Panc1 (cell line): ENCODE data around the gene ARL10.

ENCODE experiments used
- POLR2AphosphoS5 ChIP-seq: IDR thresholded peaks from 2 replicates; pipeline ENCODE4 v1.6.1; 2012; ENCODE audit warnings: mild to moderate bottlenecking, low read depth, low read length, moderate library complexity
- SIN3A ChIP-seq: IDR thresholded peaks from 2 replicates; pipeline ENCODE4 v1.6.1; 2012; ENCODE audit warnings: low read depth, mild to moderate bottlenecking, low read length, moderate library complexity, borderline replicate concordance; ENCODE audit not compliant: insufficient read depth
- TCF7L2 ChIP-seq: IDR thresholded peaks from 2 replicates; pipeline ENCODE4 v1.6.1; 2011; ENCODE audit warnings: mild to moderate bottlenecking, low read depth, low read length, inconsistent platforms
- TF ChIP-seq, protein P1 (sequence below): fragments of 450-650 bp; IDR thresholded peaks from 2 replicates; pipeline ENCODE4 v1.5.1; 2017; ENCODE audit warnings: mild to moderate bottlenecking
- TF ChIP-seq, protein P2 (sequence below), 2 experiments: IDR thresholded peaks; 2 replicates each; pipeline ENCODE4 v1.6.1; 2011 to 2012; ENCODE audit warnings: low read depth in 2 of 2, control low read depth in 1 of 2, low read length in 1 of 2, mild to moderate bottlenecking in 1 of 2, moderate library complexity in 1 of 2; ENCODE audit not compliant: insufficient read depth in 1 of 2

DNA sequence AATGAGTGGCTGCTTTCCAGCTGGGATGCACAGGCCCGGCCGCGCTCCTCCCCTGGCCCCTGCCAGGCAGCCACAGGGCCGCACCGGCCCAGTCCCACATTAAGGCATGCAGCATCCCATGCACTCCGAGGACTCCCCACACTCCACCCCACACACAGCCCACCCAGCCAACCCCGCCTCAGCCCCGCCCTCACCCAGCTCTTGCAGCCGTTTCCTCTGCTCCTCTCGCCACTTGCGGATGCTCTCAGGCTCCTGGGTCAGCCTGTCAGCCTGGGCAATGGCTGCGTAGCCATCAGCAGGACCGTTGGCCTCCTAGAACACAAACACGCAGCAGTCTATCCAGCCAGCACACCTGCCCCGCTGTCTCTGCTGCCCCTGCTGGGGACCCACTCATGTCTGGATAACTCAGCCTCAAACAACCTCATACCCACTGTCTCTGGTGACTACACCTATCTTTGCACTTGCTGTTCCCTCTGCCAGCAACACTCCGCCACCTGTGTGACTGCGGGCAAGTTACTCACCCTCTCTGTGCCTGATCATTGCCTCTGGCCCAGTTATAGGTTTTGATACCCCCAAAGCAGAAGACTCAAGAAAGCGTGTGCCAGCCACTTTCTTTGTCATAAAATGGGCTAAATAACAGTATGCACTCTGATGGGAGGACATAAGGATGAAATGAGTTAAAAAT lies 32.6 kb downstream of the ARL10 start:
- TF ChIP-seq, protein P1, sequence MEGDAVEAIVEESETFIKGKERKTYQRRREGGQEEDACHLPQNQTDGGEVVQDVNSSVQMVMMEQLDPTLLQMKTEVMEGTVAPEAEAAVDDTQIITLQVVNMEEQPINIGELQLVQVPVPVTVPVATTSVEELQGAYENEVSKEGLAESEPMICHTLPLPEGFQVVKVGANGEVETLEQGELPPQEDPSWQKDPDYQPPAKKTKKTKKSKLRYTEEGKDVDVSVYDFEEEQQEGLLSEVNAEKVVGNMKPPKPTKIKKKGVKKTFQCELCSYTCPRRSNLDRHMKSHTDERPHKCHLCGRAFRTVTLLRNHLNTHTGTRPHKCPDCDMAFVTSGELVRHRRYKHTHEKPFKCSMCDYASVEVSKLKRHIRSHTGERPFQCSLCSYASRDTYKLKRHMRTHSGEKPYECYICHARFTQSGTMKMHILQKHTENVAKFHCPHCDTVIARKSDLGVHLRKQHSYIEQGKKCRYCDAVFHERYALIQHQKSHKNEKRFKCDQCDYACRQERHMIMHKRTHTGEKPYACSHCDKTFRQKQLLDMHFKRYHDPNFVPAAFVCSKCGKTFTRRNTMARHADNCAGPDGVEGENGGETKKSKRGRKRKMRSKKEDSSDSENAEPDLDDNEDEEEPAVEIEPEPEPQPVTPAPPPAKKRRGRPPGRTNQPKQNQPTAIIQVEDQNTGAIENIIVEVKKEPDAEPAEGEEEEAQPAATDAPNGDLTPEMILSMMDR, result no peak
- TF ChIP-seq POLR2AphosphoS5 (no peak), SIN3A (no peak), TCF7L2 (no peak)
- TF ChIP-seq, protein P2, sequence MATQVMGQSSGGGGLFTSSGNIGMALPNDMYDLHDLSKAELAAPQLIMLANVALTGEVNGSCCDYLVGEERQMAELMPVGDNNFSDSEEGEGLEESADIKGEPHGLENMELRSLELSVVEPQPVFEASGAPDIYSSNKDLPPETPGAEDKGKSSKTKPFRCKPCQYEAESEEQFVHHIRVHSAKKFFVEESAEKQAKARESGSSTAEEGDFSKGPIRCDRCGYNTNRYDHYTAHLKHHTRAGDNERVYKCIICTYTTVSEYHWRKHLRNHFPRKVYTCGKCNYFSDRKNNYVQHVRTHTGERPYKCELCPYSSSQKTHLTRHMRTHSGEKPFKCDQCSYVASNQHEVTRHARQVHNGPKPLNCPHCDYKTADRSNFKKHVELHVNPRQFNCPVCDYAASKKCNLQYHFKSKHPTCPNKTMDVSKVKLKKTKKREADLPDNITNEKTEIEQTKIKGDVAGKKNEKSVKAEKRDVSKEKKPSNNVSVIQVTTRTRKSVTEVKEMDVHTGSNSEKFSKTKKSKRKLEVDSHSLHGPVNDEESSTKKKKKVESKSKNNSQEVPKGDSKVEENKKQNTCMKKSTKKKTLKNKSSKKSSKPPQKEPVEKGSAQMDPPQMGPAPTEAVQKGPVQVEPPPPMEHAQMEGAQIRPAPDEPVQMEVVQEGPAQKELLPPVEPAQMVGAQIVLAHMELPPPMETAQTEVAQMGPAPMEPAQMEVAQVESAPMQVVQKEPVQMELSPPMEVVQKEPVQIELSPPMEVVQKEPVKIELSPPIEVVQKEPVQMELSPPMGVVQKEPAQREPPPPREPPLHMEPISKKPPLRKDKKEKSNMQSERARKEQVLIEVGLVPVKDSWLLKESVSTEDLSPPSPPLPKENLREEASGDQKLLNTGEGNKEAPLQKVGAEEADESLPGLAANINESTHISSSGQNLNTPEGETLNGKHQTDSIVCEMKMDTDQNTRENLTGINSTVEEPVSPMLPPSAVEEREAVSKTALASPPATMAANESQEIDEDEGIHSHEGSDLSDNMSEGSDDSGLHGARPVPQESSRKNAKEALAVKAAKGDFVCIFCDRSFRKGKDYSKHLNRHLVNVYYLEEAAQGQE (IDR thresholded peaks at IDR 0.05; ENCODE audit: insufficient read depth in 1 of 2, low read depth in 2 of 2, low read length in 1 of 2), result no peak
